Measurements from ENCODE around the gene TGM6.

TGM6 gene

DNA sequence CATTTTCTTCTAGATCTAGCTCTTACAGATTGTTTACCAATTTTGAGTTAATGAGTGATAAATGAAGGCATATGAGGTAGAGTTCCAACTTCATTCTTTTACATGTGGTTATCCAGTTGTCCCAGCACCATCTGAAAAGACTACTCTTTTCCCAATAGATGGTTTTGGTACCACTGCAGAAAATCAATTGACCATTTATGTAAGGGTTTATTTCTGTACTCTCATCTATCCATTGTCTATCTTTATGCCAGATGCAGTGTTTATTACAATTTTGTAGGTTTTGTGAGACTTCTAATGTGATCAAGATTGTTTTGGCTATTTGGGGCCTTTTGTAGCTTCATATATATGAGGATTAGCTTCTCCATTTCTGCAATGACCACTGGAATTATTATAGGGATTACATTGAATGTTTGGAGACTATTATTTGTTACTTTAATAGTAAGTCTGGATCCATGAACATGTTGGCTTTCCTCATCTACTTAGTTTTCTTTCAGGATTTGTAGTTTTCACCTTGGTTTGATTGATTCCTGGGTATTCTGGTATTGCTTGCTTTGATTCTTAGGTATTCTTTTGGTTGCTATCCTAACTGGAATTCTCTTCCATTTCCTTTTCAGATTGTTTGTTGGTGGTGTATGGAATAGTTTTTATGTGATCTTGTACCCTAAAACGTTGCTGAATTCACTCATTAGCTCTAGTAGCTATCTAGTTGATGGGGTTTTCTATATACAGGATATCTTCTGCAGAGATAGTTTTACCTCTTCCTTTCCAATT lies 79.5 kb downstream of the TGM6 start:
- DNase-seq: no peak

GRCh38 chr20:2460752-2461424 lies 80.2 kb downstream of the TGM6 start:
- peak; percentile 55 for DNase-seq

GRCh38 chr20:2462484-2462883 lies 81.8 kb downstream of the TGM6 start:
- DNase-seq: no peak

GRCh38 chr20:2463616-2464365 lies 83.1 kb downstream of the TGM6 start:
- no peak for DNase-seq

DNA sequence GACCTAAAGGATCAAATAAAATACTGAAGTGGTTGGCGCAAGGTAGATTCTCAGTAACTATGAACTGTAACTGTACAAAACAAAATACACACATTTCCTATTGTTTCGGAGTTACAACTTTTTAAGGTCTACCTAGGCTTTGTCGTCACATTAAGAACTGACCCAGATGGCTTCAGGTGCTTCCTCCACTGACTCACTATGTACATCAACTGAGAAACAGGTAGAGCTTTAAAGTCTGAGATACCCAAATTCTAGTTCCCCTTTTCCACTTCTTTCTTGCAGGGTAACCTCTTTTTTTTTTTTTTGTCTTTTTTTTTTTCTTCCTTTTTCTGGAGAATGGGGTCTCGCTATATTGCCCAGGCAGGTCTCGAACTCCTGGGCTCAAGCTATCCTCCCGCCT lies 84.4 kb downstream of the TGM6 start:
- DNase-seq: no peak

GRCh38 chr20:2467412-2467811 lies 86.7 kb downstream of the TGM6 start:
- no peak for DNase-seq

DNA sequence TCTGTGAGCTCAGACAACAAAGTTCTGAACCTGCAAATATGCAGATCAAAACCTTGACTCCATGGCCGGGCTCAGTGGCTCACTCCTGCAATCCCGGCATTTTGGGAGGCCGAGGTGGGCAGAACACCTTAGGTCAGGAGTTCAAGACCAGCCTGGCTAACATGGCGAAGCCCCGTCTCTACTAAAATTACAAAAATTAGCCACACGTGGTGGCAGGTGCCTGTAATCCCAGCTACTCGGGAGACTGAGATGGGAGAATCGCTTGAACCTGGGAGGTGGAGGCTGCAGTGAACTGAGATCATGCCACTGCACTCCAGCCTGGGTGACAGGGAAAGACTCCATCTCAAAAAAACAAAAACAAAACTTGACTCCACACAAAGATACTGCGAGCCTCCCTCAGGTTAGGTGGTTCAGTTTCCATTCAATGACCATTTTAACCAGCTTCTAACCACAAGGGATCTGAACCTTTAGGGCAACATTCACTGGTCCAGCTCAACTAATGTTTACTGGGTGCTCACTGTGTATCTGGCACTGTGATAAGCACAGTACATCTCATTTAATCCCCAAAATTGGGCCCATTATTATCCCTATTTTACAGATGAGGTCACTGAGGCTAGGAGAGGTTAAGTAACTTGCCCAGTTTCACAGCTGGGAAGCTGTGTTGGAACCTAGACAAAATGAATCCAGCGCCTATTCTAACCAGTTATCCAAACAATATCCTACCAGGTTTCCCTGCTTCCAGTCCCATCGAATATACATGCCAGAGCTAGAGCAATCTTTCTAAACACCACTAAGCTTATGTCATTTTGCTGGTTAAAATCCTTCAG lies 88.1 kb downstream of the TGM6 start:
- no peak for DNase-seq

GRCh38 chr20:2469991-2470422 lies 89.3 kb downstream of the TGM6 start:
- peak; percentile 37 for DNase-seq

GRCh38 chr20:2470423-2471193 lies 89.9 kb downstream of the TGM6 start, which contains the start of gene SNRPB:
Gene SNRPB (minus strand): TSS chr20:2470789. CDS start chr20:2470690, 99 bp downstream.
- DNase-seq: peak; percentile 100

DNA sequence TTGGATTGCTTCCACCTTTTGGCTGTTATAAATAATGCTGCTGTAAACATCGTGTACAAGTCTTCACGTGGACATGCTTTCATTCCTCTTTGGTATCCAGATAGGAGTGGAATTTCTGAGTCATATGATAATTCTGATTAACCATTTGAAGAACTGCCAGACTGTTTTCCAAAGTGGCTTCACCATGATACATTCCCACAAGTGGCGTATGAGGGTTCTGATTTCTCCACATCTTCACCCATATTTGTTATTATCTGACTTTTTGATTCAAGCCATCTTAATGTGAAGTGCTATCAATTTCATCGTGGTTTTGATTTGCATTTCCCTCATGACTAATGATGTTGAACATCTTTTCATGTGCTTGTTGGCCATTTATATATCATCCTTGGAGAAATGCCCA lies 92.8 kb downstream of the TGM6 start:
- DNase-seq: peak; percentile 91

GRCh38 chr20:2475850-2476741 lies 95.4 kb downstream of the TGM6 start:
- DNase-seq: no peak

DNA sequence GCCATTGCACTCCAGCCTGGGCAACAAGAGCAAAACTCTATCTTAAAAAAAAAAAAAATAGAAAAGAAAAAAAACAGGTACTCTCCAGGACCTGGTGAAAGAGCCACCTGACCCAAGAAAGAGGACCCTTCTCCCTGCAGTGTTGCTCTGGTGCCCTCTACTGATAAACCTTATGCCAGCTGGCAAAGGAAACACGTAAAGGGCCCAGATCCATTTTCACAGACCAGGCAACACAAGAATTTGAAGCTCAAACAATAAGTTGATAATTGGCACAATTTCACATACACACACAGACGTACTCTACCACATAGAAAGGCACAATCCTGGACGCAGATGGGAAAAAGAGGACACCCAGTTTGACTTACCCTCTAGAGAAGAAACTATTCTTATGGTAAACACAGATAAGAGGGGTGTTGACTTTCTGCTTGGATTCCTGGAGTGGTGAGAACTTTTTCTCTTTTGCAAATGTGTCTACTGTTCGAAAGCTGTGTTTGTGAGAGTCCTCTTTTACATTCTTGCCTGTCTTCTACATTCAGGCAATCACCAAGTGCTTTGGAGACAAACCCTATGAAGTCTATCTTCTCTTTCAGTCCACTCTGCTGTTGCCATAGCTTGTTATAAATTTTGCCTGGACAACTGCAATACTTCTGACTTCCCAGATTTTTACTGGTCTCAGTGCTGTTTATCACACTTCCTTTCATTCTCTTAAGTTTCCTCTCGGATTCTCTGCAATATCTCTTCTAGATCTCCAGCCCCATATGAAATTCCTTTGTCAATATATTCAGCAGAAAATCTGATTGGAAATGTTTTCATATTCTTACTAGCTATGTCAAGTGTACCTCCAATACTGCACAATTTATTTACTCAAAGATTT lies 96.3 kb downstream of the TGM6 start:
- DNase-seq: no peak

DNA sequence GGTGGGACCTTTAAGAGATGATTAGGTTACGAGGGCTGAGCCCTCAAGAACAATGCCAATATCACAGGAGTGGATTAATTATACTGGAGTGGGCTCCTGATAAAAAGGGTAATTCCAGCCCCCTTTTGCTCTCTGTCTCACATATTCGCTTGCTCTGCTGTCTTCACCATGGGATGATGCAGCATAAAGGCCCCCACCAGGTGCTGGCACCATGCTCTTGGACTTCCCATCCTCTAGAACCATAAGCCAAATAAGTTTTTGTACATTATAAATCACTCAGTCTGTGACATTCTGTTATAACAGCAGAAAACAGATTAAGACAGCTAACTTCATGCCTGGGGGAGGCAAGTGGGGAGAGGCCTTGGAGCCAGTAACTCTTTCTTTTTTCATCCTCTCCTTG lies 99.7 kb downstream of the TGM6 start:
- DNase-seq: no peak

Measured in HCEC 1CT (cell line).